SK-N-MC (cell line): ENCODE results near the gene CDKN2AIPNL.

Experiments used
- EZH2 ChIP-seq: fragments of 200-600 bp; sonication (generic); IDR thresholded peaks from one replicate; pipeline ENCODE4 v1.6.1; 2017; ENCODE audit warnings: antibody characterized with exemption
- POLR2AphosphoS5 ChIP-seq: IDR thresholded peaks from 2 replicates; pipeline ENCODE4 v1.6.1; 2012; ENCODE audit warnings: mild to moderate bottlenecking, low read depth, low read length, borderline replicate concordance

DNA sequence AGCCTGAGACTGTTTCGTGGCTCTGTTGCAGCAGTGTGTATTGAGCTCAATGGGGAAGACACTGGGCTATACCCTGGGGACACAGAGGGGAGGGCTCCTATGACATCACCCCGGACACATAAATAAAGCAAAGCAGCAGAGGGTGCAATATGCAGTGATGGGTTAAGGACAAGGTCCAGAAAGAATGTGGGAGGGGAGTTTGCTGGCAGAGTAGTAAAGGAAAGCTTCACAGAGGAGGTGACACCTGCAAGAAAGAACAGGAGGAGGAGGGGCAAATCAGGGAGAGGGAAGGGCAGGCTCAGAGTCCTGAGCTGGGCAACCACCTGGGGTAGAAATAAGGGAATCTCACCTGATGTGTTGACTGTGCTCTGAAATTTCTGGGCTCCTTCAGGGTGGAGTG, 35.3 kb upstream of the CDKN2AIPNL start:
- no peak for TF ChIP-seq EZH2
- no peak for TF ChIP-seq POLR2AphosphoS5
